PC-3 (cell line): ENCODE measurements around the gene SOAT2.

Source experiments
- EZH2 ChIP-seq: fragments of 300-600 bp; sonication (generic); IDR thresholded peaks from one replicate; pipeline ENCODE4 v1.6.1; 2017; ENCODE audit warnings: antibody characterized with exemption, mild to moderate bottlenecking, low read length; ENCODE audit not compliant: unreplicated experiment
- TF ChIP-seq, protein P1 (sequence below): fragments of 300-600 bp; sonication (generic); conservative IDR thresholded peaks from 2 replicates; pipeline ENCODE4 v1.5.1; 2017; ENCODE audit warnings: antibody characterized with exemption, low read depth, mild to moderate bottlenecking, low read length

DNA sequence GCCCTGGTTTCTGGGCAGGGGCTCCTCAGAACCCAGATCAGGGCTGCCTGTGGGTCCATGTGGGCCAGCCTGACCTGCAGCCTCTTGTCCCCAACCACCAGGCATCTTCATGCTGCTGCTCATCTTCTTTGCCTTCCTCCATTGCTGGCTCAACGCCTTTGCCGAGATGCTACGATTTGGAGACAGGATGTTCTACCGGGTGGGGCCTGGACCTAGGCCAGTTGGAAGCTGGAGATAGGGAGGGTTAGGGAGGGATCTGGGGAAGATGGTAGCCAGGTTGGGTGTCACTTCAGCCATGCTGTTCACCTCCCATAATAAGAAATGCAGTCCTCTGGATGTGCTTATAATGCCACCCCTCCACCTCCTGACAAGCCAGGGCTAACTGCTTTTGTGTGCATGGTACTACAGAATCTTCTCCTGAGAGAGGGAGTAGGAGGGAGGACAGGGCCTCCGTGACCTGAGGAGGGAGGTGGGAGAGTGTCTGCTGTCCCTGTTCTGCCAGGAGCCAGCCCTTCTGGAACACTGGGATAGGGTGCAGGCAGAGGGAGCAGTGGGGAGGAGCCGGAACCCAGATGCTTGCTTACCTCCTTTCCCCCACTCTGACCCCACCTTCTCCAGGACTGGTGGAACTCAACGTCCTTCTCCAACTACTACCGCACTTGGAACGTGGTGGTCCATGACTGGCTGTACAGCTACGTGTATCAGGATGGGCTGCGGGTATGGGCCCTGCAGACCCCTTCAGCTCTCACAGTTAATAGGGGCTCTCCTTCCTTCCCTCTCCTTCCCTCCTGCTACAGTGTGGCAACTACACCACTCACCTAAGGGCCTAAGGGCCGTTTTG lies 17.6 kb downstream of the SOAT2 start:
- TF ChIP-seq, protein P1, sequence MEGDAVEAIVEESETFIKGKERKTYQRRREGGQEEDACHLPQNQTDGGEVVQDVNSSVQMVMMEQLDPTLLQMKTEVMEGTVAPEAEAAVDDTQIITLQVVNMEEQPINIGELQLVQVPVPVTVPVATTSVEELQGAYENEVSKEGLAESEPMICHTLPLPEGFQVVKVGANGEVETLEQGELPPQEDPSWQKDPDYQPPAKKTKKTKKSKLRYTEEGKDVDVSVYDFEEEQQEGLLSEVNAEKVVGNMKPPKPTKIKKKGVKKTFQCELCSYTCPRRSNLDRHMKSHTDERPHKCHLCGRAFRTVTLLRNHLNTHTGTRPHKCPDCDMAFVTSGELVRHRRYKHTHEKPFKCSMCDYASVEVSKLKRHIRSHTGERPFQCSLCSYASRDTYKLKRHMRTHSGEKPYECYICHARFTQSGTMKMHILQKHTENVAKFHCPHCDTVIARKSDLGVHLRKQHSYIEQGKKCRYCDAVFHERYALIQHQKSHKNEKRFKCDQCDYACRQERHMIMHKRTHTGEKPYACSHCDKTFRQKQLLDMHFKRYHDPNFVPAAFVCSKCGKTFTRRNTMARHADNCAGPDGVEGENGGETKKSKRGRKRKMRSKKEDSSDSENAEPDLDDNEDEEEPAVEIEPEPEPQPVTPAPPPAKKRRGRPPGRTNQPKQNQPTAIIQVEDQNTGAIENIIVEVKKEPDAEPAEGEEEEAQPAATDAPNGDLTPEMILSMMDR = no peak
- no peak for TF ChIP-seq EZH2
